ENCODE measurements around the gene CC2D2A.

DNA sequence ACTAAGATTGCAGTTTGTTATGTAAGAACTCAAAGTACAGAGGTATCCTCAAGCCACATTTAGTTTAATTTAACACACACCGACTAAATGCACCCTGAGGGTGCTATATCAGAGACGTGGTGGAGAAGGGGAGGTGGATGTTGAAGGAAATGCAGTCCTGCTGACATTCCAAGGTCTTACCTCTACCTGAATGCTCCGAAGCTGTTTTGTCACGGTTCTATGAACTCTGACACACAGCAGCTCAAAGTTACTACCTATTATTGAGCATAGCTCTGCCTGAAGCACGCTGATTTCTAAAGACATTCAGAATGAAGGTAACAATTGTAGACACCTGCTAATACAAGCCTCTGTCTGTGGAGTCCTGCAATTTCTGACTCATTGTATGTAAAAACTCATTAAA, 6.7 kb downstream of the CC2D2A start:
- TF ChIP-seq POLR2AphosphoS5 (IDR thresholded peaks at IDR 0.05; ENCODE audit: low read depth, low read length) (no peak), POLR2A (IDR thresholded peaks at IDR 0.05; ENCODE audit: borderline replicate concordance, extremely low read depth, insufficient read depth, insufficient read length) (no peak)
- TF ChIP-seq, protein P1, sequence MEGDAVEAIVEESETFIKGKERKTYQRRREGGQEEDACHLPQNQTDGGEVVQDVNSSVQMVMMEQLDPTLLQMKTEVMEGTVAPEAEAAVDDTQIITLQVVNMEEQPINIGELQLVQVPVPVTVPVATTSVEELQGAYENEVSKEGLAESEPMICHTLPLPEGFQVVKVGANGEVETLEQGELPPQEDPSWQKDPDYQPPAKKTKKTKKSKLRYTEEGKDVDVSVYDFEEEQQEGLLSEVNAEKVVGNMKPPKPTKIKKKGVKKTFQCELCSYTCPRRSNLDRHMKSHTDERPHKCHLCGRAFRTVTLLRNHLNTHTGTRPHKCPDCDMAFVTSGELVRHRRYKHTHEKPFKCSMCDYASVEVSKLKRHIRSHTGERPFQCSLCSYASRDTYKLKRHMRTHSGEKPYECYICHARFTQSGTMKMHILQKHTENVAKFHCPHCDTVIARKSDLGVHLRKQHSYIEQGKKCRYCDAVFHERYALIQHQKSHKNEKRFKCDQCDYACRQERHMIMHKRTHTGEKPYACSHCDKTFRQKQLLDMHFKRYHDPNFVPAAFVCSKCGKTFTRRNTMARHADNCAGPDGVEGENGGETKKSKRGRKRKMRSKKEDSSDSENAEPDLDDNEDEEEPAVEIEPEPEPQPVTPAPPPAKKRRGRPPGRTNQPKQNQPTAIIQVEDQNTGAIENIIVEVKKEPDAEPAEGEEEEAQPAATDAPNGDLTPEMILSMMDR (IDR thresholded peaks at IDR 0.05 in 2 of 3, conservative IDR thresholded peaks at IDR 0.05 in 1 of 3; ENCODE audit: borderline replicate concordance in 1 of 3, insufficient read depth in 1 of 3, low read depth in 2 of 3, low read length in 2 of 3), result no peak
